G401.6 (cell line): ENCODE measurements around the gene ARHGAP10.

Experiments
- FAIRE-seq: peaks from 2 replicates; lab custom pipeline; 2012; peaks lifted over from hg19 to GRCh38; lab: Jason Lieb, UNC

The ARHGAP10 gene

GRCh38 chr4:147768113-147768512 lies 36.2 kb downstream of the ARHGAP10 start:
- FAIRE-seq, result no peak

GRCh38 chr4:147769386-147769785 lies 37.5 kb downstream of the ARHGAP10 start:
- no peak for FAIRE-seq

GRCh38 chr4:147770831-147771230 lies 38.9 kb downstream of the ARHGAP10 start:
- FAIRE-seq, result no peak

GRCh38 chr4:147772056-147772455 lies 40.2 kb downstream of the ARHGAP10 start:
- no peak for FAIRE-seq

- no peak for FAIRE-seq
These were observed 40.6 kb downstream of the ARHGAP10 start for GRCh38 chr4:147772459-147772969.

DNA sequence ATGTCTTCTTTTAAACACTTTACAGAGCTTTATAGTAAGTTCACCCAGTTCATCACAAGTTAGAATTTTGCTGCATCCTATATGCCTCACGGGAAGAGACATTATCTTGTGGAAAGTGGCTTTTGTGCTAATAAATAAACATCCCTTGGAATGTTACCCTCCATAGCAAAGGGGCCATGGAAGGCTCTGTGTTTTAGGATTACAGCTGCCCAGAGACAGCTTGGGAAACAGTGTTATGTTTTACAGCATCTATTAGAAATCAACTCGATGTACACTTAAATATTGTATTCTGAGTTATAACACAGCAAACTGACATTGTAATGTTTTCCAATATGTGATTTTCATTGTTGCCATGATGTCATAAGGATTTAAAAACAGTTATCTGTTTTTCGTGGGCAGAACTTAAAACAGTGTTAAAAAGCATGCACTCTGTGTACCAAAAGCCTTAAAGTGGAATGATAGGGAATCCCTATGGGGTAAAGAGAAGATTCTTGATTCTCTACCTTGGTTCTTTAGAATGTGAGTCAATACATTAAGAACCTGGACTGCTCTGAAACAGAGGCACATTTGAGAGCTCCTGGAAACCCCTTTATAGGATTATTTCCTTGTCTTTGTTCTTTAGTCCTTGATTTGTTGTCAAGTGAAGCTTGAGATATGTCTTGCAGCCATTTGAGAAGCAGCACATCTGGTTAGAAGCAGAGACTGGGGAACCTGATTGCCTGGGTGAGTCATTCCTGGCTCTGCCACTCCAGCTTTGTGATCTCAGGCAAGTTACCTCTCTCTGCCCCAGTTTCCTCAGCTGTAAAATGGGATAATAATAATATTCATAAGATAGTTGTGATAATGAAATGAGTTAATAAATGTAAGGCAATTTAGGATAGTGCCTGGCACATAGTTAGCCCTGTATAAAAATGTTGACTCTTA lies 41.6 kb downstream of the ARHGAP10 start:
- no peak for FAIRE-seq

- FAIRE-seq, result no peak
These were observed 44.8 kb downstream of the ARHGAP10 start for GRCh38 chr4:147776716-147777115.

- no peak for FAIRE-seq
These were observed 45.7 kb downstream of the ARHGAP10 start for GRCh38 chr4:147777456-147778091.

GRCh38 chr4:147778942-147779341 lies 47.1 kb downstream of the ARHGAP10 start:
- FAIRE-seq, result no peak

- no peak for FAIRE-seq
These were observed 47.6 kb downstream of the ARHGAP10 start for GRCh38 chr4:147779451-147779850.

GRCh38 chr4:147780137-147780777 lies 48.4 kb downstream of the ARHGAP10 start:
- FAIRE-seq, result no peak

DNA sequence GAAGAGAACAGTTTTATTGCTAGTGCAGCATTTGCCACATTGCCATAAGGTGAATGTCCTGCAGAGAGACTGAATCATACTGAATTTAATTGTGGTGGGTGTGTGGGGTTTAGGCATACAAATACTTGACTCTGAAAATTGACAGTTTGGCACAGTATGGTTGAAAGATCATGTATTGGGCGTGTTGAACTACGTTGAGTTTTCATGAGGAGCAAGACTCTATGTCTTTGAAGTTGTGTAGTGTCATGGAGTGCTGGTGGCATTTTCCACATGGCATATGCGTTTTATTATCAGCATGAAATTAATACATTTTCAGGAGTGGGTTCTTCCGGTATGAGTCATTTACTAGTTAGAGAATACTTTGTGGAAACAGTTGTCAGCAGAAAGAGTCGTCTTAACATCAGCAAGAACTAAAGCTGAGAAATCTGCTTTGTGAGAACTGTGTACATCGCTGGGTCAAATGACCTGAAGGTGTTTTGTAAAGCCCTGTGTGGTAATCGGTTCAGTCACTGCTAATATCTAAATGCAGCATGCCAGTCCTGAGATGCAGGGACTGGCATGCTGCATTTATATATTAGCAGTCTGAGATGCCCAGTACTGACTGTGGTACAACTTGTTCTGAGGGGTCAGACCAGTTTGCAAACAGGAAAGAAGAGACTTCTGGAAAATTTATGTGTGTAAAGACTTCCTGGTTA lies 50.3 kb downstream of the ARHGAP10 start:
- FAIRE-seq, result no peak

DNA sequence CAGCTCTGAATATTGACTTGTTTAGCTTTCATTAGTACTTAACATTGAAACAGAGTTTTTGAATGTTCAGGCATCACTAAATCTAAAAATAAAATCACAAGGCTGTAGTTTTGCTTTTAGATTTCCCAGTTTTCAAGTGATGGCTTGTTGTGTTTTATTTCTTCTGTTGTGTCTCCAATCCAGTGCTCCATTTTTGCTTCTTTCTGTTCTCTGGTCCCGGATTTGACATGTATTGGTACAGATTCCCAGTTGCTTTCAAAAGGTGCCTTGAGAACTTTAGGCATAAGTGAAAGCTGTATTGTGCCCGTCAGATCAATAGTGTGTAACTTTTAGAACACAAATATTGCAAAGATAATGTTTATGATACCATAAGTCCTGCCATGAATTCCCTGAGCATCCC lies 53.2 kb downstream of the ARHGAP10 start:
- FAIRE-seq, result no peak

DNA sequence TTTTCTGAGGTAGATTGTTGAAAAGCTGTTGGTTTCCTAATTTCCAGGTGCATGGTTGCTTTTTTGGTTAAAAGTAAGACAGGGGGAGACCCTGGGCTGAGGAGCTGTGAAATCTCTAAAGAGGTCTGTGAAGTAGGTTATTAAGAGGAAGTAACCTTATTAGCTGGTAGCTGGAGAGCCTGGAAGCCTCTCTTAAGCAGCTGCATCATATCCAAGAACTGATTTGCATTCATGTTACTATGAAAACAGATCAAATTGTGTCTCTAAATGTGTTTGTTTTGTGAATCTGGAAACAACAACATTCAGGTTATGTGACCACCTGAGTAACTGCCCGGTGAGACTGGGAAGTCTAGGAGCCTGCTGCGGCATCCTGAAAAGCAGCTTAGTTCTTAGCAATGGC lies 54.1 kb downstream of the ARHGAP10 start:
- peak; percentile 31 for FAIRE-seq

DNA sequence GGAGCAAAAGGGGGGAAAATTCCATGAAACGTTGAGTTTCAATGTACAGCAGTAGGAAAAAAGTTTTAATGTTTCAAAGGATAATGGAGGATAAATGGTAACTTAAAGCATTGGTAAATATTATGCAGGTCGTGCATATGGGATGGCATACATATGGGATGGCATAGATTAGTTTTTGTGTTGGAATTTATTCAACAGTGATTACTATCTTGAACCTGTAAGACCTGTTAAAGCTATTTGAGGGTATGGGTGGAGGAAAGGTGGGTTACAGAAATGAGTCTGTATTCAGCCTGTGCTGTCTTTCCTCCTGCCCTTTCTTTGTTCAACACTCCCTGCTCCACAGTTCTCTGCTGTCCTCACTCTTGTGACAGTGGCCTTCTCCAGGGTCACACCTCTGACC lies 54.6 kb downstream of the ARHGAP10 start:
- FAIRE-seq, result no peak

DNA sequence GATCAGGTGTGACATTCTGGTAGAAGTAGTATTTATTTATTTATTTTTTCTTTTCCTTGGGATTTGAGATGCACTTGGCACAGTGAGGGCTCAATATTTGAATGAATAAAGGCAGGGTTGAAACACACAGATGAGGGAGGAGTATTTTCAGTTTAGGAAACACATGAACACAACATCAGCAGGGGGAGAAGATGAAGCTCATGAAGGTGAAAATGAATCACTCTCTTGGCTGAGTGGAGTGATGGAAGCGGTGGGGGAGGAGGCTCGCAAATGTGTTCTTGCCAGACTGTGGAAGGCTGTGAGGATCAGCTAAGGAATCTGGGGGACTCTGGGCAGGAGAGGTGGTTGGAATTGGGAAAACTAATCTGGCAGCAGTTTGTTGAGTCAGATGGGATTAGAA lies 55.3 kb downstream of the ARHGAP10 start:
- no peak for FAIRE-seq

- FAIRE-seq, result no peak
These were observed 56.9 kb downstream of the ARHGAP10 start for GRCh38 chr4:147788791-147789190.

DNA sequence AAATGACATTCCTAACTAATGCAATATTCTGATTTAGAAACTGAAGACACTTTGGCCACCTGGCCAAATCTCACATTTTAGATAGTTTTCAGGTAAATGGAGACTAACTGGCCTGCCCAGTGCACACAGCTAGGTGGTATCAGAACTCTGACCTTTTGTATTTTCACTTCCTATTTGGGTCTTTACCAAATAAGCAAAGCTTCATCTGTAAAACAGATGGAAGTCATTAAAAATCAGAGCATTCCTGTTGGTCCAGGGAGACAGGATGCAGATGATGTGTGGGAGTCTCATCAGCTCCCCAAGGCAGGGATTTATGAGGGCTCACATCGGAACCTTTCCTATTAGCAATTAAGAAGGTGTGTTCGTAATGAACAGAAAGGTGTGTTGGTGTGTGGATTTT lies 57.7 kb downstream of the ARHGAP10 start:
- FAIRE-seq, result no peak

DNA sequence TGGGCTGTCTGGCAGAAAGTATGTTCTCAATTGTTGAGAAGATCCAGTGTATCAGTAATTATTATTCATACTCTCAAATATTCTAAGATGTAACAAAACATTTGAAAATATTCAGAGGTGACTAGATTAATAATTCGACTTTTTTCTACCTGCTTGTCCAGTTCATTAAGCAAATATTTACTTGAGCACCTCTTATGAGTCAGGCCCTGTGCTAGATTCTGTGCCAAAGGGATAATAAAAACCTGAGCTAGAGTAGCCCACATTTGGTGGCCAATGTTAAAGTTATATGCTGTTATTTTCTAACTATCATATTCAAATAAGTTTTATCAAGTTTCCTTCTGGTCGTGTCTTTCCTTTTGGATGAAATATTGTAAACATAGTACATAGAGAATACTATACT lies 58.5 kb downstream of the ARHGAP10 start:
- no peak for FAIRE-seq

- FAIRE-seq, result no peak
These were observed 59.5 kb downstream of the ARHGAP10 start for GRCh38 chr4:147791341-147791740.

DNA sequence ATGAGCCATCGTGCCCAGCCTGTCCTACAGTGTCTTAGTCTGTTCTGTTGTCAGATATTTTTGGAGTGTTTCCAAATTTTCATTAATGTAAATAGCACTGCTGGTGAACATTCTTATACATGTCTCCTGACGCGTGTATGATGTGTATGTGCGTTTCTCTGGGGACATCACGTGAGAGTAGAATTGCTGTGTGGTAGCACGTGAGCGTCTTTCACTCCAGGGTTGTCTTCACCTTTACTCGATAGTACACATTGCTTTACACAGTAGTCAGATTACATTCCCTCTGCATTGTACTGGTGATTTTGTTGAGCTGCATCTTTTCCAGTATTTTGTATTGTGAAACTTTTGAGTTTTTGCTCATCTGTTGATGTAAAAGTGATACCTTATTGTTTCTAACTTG lies 60.0 kb downstream of the ARHGAP10 start:
- no peak for FAIRE-seq

- FAIRE-seq, result no peak
These were observed 61.9 kb downstream of the ARHGAP10 start for GRCh38 chr4:147793569-147794313.
